Measurements from ENCODE around the gene GALNT2.

The GALNT2 gene

GRCh38 chr1:230224101-230224960 lies 157.3 kb downstream of the GALNT2 start:
- no peak for DNase-seq (ENCODE audit: low read depth)
- H3K4me3 ChIP-seq (ENCODE audit: low read length) = no peak overlapping the region

GRCh38 chr1:230226007-230226800 lies 159.2 kb downstream of the GALNT2 start:
- no peak overlapping the region for H3K4me3 ChIP-seq (ENCODE audit: low read length)
- no peak for DNase-seq (ENCODE audit: low read depth)

More at GRCh38 chr1:230224101-230224960, 157.3 kb downstream of the GALNT2 start:
- TF ChIP-seq CTCF (IDR thresholded peaks at IDR 0.05; ENCODE audit: insufficient read depth, low read depth, low read length, missing control alignments) = no peak

GRCh38 chr1:230226814-230227213 lies 159.8 kb downstream of the GALNT2 start:
- TF ChIP-seq CTCF (IDR thresholded peaks at IDR 0.05; ENCODE audit: insufficient read depth, low read depth, low read length, missing control alignments) = no peak
- H3K4me3 ChIP-seq (ENCODE audit: low read length) = no peak overlapping the region
- no peak for DNase-seq (ENCODE audit: low read depth)

More at GRCh38 chr1:230226007-230226800, 159.2 kb downstream of the GALNT2 start:
- TF ChIP-seq CTCF (IDR thresholded peaks at IDR 0.05; ENCODE audit: insufficient read depth, low read depth, low read length, missing control alignments) = no peak

- TF ChIP-seq CTCF (IDR thresholded peaks at IDR 0.05; ENCODE audit: insufficient read depth, low read depth, low read length, missing control alignments) = no peak
- no peak overlapping the region for H3K4me3 ChIP-seq (ENCODE audit: low read length)
- DNase-seq (ENCODE audit: low read depth) = no peak
These were observed 161.3 kb downstream of the GALNT2 start for GRCh38 chr1:230228236-230228897.

- DNase-seq (ENCODE audit: low read depth) = no peak
- H3K4me3 ChIP-seq (ENCODE audit: low read length) = no peak overlapping the region
- TF ChIP-seq CTCF (IDR thresholded peaks at IDR 0.05; ENCODE audit: insufficient read depth, low read depth, low read length, missing control alignments) = no peak
These were observed 163.2 kb downstream of the GALNT2 start for GRCh38 chr1:230230273-230230672.

GRCh38 chr1:230230948-230231773 lies 164.1 kb downstream of the GALNT2 start:
- DNase-seq (ENCODE audit: low read depth) = no peak
- H3K4me3 ChIP-seq (ENCODE audit: low read length) = no peak overlapping the region
- no peak for TF ChIP-seq CTCF (IDR thresholded peaks at IDR 0.05; ENCODE audit: insufficient read depth, low read depth, low read length, missing control alignments)

Data from epithelial cell of esophagus (primary cell).